Measurements from ENCODE around the gene BRD3OS.

DNA sequence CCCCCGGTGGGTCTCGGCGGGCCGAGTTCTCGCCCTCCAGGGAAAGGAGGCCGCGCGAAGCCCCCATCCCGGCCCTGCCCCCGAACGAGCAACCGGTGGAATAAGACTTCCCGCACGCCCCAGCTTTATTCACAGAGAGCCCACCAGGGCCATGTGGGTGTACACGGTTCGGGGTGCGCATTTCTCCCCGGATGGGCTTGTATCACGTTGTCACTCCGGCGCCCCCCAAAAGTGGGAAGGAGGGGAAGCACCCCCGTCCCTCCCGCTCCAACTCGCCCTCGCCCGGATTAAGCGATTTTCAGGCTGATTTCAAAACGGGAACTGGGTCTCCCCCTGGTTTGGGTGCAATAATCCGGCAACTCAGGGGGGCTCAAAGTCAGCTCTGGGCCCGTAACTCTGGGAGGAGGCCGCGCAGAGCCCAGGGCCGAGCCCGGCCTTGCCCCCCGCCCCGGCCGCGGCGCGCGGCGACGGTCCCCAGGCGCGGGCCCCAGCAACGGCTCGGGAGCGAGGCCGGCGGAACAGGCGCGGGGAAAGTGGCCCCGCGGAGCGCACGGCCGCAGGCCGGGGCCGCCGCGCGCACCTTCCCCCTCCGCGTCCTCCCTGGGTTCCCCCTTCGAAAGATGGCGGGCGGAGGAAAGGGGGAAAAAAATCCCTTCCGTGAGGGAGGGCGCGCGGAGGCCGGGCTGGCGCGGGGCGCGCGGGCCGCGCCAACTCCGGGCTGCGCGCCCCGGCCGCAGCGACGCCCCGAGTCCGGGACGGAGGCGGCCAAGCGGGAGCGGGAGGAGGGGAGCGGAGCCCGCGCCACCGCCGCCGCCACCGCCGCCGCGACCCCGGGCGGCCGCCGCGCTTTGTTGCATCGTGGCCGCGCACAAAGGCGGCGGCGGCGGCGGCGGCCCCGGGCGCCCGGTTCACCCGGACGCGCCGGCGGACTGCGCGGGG, 41.9 kb downstream of the BRD3OS start:
- TF ChIP-seq, protein P1, sequence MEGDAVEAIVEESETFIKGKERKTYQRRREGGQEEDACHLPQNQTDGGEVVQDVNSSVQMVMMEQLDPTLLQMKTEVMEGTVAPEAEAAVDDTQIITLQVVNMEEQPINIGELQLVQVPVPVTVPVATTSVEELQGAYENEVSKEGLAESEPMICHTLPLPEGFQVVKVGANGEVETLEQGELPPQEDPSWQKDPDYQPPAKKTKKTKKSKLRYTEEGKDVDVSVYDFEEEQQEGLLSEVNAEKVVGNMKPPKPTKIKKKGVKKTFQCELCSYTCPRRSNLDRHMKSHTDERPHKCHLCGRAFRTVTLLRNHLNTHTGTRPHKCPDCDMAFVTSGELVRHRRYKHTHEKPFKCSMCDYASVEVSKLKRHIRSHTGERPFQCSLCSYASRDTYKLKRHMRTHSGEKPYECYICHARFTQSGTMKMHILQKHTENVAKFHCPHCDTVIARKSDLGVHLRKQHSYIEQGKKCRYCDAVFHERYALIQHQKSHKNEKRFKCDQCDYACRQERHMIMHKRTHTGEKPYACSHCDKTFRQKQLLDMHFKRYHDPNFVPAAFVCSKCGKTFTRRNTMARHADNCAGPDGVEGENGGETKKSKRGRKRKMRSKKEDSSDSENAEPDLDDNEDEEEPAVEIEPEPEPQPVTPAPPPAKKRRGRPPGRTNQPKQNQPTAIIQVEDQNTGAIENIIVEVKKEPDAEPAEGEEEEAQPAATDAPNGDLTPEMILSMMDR (IDR thresholded peaks at IDR 0.05), result no peak
- TF ChIP-seq POLR2A (IDR thresholded peaks at IDR 0.05), result no peak
- TF ChIP-seq EP300 (IDR thresholded peaks at IDR 0.05), result no peak

Data from ovary (tissue), 3 donors.